DOHH2 (cell line): Measurements from ENCODE around the gene PLK2.

Experiments used
- CTCF ChIP-seq: fragments of 200-600 bp; sonication (generic); IDR thresholded peaks from one replicate; pipeline ENCODE4 v1.5.1; 2014; ENCODE audit warnings: antibody characterized with exemption, mild to moderate bottlenecking, low read depth, low read length; ENCODE audit not compliant: poor library complexity, severe bottlenecking
- EZH2phosphoT487 ChIP-seq: fragments of 200-600 bp; sonication (generic); IDR thresholded peaks from 2 replicates; pipeline ENCODE4 v1.6.1; 2017; ENCODE audit warnings: borderline replicate concordance, mild to moderate bottlenecking, antibody characterized with exemption, low read length, moderate library complexity, mixed read lengths

- TF ChIP-seq CTCF (no peak), EZH2phosphoT487 (no peak)
These were observed 4.8 kb downstream of the PLK2 start for GRCh38 chr5:58455066-58455465.
